NCI-H226 (cell line): ENCODE results near the gene AP1AR.
"Not testable (repeated sequence)": the region's sequence is repeated elsewhere in the genome, so short reads cannot be mapped to it uniquely, and the experiment has no call there.

ENCODE experiments used
- DNase-seq: peaks from one replicate; pipeline ENCODE4 v3.0.0-alpha.2; 2015

AP1AR gene

GRCh38 chr4:112231779-112232713, at the start of gene AP1AR:
Gene AP1AR, plus strand, starts transcription at chr4:112231787. Its CDS starts 305 bp downstream, at chr4:112232092.
- peak; percentile 53 for DNase-seq

- no peak for DNase-seq
Observed at GRCh38 chr4:112182604-112183003, 49.0 kb upstream of the AP1AR start.

DNA sequence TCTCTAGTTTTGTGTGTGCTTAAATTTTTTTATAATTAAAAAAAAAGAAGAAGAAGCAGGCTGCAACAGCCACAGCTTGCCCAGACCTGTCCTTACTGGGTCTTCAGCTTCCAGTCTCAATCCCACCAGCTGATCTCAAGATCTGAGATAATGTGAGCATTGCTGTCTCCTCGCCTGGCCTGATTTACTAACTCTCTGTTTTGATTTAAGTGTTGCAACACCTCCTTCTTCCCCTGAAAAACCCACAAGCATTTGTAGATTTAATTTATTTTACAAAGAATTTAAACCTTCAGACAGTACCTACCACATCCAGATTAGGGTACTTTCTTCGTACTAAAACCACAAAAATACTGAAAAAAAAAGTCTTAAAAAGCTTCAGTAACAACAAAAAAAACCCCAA, 48.3 kb upstream of the AP1AR start:
- DNase-seq: no peak

- DNase-seq: no peak
Observed at GRCh38 chr4:112184438-112184837, 47.1 kb upstream of the AP1AR start.

- DNase-seq: no peak
Observed at GRCh38 chr4:112185334-112185733, 46.3 kb upstream of the AP1AR start.

- DNase-seq: no peak
Observed at GRCh38 chr4:112185740-112186670, 45.6 kb upstream of the AP1AR start.

- DNase-seq: no peak
Observed at GRCh38 chr4:112189754-112190153, 41.8 kb upstream of the AP1AR start.

GRCh38 chr4:112190684-112191083, 40.9 kb upstream of the AP1AR start:
- no peak for DNase-seq

DNA sequence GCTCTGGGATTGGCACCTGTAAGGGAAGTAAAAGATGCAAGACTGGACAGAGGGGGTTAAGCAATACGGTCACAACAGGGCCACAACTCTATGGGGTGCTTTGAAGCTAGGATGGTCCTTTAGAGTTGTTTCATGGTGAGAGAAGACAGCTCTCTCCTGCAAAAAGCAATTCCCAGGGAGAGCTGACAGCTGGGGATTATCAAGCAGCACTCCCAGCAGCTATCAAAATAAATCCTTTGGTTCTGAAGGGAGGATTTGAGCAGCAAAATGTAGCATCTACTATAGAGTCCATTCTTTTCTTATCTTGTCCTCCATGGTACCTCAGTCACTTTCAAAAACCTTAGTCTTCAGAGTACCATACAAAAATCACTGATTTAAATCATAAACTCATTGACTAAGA, 35.1 kb upstream of the AP1AR start:
- no peak for DNase-seq

DNA sequence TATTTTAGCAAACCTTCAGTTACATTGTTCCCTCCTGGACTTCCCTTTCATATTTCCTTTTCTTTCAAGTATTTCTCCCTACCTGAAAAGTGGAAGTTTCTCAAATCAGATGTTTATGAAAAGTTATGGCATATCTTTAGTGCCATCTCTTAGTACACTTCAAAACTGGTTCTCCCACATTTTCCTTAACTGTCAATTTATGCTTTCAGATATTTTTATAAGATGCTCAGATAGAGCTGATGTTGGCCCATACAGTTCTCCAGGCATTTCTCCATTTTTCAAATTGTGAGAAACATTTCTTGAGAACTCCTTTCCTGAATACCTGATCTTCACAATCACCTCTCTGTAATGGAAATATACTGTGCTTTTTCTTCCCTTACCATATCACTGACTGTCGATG, 32.5 kb upstream of the AP1AR start:
- DNase-seq: no peak

DNA sequence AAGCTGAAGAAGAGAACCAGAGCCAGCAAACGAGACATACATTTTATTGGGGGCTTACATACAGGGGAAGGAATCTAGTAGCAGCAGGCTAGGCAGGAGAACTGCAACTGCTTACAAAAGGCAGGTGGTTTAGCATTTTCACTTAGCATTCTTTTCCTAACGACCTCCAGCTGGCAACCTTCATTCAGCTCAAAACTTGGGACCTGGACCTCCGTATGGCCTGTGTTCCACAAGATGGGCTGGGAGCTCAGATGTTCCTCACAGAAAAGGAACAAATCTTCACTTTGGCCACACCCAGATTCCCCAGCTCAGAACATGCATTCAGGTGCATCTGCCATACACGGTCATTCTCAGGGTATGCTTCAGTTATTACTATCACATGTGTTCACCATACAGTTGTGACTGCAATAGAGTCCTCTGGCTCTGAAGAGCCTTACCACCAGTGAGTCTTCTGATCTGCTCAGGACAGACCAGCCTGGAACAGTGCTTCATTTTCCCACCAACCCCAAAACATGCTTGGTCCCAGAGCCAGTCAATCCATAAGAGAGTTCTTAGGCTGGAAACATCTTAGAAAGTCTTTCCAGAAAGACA, 29.6 kb upstream of the AP1AR start:
- no peak for DNase-seq

GRCh38 chr4:112203593-112203992, 28.0 kb upstream of the AP1AR start:
- no peak for DNase-seq

- no peak for DNase-seq
Observed at GRCh38 chr4:112206431-112206830, 25.2 kb upstream of the AP1AR start.

GRCh38 chr4:112208137-112209095, 23.2 kb upstream of the AP1AR start:
- DNase-seq: not testable (repeated sequence)

GRCh38 chr4:112210777-112211176, 20.8 kb upstream of the AP1AR start:
- DNase-seq: no peak

DNA sequence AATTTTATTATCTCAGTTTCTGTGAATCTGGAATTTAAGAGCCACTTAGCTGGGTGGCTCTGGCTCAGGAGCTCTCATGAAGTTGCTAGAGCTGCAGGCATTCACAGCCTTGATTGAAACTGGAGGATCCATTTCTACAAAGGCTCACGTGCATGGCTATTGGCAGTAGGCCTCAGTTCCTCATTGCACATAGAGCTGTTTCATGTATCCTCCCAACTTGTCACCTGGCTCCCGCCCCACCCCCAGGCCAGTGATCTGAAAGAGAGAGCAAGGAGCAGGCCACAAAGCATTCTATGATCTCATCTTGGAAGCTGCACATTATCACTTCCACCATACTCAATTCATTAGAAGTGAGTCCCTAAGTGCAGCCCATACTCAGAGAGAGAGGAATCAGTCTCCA, 18.5 kb upstream of the AP1AR start:
- DNase-seq: no peak

GRCh38 chr4:112213856-112214255, 17.7 kb upstream of the AP1AR start:
- DNase-seq: peak; percentile 4

DNA sequence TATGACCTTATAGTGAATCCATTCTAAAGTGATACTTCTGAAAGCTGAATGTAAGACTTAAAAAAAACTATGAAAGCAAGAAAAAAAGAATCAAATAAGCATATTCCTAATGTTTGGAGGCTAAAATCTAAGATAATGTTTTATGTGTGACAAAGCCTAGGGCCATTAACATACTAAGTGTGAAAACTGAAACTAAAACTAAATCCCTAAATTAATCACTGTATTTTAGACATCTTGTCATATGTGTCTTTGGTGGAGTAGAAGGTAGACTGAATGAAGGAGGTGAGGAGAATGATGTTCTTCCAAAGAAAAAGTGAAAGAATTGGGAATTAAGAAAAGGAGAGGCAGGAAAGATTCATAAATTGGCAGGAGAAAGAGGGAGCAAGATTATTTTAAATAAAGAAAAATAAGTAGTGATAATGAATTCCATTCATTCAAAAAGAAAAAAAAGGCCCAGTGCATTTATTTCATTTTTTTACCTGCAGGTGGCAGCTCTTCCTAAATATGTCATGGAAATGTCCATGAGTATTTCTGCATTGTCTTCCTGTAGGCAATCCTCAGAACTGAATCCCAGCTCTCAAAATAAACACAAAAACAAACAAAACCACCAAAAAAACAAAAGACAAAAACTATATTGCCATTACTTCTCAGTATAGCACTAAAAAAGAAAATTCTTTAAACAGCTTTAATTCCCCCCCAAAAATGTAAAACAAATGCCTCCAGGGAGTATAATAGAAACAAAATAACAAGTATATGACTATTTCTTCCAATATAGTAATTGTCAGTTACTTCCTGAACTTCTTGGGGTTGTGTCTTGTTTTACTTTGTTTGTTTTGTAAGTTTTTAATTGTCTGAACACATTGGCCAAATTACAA, 17.0 kb upstream of the AP1AR start:
- DNase-seq: no peak

GRCh38 chr4:112219826-112220366, 11.7 kb upstream of the AP1AR start:
- no peak for DNase-seq

DNA sequence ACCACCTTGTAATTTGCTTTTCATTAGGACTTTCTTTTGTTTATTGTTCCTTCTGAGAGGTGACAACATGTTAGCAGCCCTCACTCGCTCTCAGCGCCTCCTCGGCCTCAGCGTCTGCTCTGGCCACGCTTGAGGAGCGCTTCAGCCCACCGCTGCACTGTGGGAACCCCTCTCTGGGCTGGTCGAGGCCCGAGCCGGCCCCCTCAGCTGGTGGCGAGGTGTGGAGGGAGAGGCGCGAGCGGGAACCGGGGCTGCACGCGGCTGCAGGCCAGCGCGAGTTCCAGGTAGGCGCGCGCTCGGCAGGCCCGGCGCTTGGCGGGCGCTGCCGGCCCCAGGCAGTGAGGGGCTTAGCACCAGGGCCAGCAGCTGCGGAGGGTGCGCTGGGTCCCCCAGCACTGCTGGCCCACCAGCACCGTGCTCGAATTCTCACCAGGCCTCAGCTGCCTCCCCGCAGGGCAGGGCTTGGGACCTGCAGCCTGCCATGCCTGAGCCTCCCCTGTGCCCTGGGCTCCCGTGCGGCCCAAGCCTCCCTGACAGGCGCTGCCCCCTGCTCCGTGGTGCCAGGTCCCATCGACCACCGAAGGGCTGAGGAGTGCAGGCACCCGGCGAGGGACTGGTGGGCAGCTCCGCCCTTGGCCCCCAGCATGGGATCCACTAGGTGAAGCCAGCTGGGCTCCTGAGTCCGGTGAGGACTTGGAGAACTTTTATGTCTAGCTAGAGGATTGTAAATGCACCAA, 9.2 kb upstream of the AP1AR start:
- no peak for DNase-seq
